NT2/D1 (cell line): ENCODE data around the gene MPIG6B.
A peak's percentile ranks its signal among the peaks of the same experiment; 100 is the strongest.

ENCODE experiments used
- DNase-seq: peaks from one replicate; pipeline ENCODE4 v3.0.0-alpha.2; 2011; ENCODE audit warnings: low read depth, low spot score
- H3K27me3 ChIP-seq: 2 replicates; pipeline ENCODE4 v1.6.0; 2011; ENCODE audit warnings: mild to moderate bottlenecking; ENCODE audit not compliant: insufficient read length, insufficient read depth
- H3K36me3 ChIP-seq: 2 replicates; pipeline ENCODE4 v1.6.1; 2011; ENCODE audit warnings: mild to moderate bottlenecking, low read length, mixed read lengths; ENCODE audit not compliant: insufficient read depth, insufficient read length
- H3K4me1 ChIP-seq: 2 replicates; pipeline ENCODE4 v1.5.1; 2011; ENCODE audit not compliant: insufficient read depth, insufficient read length
- H3K4me3 ChIP-seq: 2 replicates; pipeline ENCODE4 v1.5.1; 2011; ENCODE audit warnings: low read depth; ENCODE audit not compliant: insufficient read length
- H3K9ac ChIP-seq: 2 replicates; pipeline ENCODE4 v1.6.0; 2011; ENCODE audit warnings: low read depth; ENCODE audit not compliant: insufficient read length
- H3K9me3 ChIP-seq: 2 replicates; pipeline ENCODE4 v1.5.1; 2011; ENCODE audit warnings: mild to moderate bottlenecking, low read length; ENCODE audit not compliant: insufficient read depth
- SUZ12 ChIP-seq: IDR thresholded peaks from 2 replicates; pipeline ENCODE4 v1.6.1; 2011; ENCODE audit not compliant: insufficient read length, insufficient read depth; ENCODE audit errors: extremely low read depth
- YY1 ChIP-seq: IDR thresholded peaks from 2 replicates; pipeline ENCODE4 v1.6.1; 2011; ENCODE audit not compliant: insufficient read length, insufficient read depth
- ZNF274 ChIP-seq: IDR thresholded peaks from 2 replicates; pipeline ENCODE4 v1.6.1; 2011; ENCODE audit warnings: mild to moderate bottlenecking, low read depth, low read length

Gene MPIG6B

GRCh38 chr6:31736768-31737314 is 13.7 kb downstream of the MPIG6B start:
- peaks cover 2% of the 10 kb centered on the region for H3K4me1 ChIP-seq

DNA sequence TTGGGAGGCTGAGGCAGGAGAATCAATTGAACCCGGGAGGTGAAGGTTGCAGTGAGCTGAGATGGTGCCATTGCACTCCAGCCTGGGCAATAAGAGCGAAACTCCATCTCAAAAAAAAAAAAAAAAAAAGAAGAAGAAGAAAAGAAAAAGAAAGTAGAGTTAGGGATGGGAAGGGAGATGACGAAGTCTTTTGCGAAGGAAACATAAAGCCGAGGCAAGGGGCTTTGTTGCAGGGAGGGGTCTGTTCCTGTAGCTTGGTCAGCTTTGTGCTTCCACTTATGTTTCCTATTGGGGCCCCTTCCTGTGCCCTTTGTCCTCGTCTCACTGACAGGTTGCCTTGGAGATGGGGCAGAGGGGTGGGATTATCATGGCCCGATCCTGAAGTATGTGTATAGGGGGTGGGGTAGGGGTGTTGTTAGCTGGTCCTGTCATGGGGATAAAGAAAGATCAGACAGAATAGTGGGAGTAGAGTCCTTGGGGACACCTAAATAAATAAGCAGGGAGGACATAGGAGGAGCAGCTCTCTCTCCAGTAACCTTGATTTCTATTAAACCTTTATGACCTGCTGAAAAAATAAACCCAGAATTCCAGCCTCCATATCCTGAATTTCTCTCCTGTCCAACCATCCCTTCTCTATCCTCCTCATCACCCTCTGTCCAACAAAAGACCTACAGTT is 14.3 kb downstream of the MPIG6B start:
- no peak for DNase-seq
- TF ChIP-seq YY1 = no peak
- TF ChIP-seq ZNF274 = no peak
- no peak for TF ChIP-seq SUZ12

More at GRCh38 chr6:31736768-31737314, 13.7 kb downstream of the MPIG6B start:
- TF ChIP-seq SUZ12 = no peak
- peak overlapping the region; percentile 94 for H3K4me3 ChIP-seq
- H3K27me3 ChIP-seq = no peaks in the 10 kb centered on the region
- H3K9me3 ChIP-seq = no peaks in the 10 kb centered on the region
- H3K36me3 ChIP-seq = peaks cover 36% of the 10 kb centered on the region
- H3K9ac ChIP-seq = peak overlapping the region; percentile 37
- DNase-seq = no peak

DNA sequence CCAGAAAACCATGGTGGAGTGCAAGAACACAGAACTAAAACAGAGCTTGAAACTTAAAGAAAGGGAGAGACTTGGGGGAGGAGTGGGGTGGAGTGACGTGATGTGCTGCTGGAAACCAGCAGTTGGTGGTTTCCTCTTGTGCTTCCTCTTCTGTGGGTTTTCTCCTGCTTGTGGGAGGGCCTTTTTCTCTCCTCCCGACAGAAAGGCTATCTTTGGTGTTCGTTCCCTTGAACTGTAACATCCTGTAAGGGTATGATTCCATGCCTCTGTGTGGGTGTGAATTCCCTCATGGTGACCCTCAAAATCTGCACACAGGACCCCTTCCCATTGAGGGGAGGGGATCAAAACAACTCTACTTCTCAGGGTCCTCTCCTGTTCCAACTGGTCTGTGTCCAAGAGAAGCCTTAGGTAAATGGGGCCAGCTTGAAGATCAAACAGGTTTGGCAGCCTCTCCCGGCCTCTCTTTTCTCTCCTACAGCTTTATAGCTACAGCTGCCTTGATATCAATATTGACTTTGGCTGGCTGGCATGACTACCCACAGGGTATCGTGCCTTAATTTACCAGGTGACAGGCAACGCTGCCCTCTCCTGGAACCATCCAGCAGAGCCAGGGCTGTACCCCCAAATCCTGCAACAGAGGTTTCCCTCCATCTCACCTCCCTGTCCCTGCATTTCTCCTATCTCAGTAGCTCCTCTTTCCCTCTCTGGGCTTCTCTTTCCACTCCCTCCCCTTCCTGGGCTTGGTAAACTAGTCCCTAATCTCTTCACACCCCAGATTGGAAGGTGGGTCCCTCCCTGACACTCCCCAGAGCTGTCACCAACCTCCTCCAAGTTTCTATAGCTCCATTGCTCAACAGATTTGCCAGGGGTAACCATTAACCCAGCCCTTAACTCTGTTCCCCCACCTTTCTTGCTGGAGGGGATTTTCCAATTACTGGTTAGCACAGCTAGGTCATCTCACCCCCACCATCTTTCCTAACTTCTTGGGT is 15.1 kb downstream of the MPIG6B start:
- Histone ChIP-seq H3K36me3 (peaks cover 35% of the 10 kb centered on the region), H3K9me3 (no peaks in the 10 kb centered on the region), H3K4me1 (peaks cover 2% of the 10 kb centered on the region), H3K9ac (peak overlapping the region; percentile 61), H3K4me3 (no peak overlapping the region), H3K27me3 (no peaks in the 10 kb centered on the region)
- DNase-seq = no peak
- TF ChIP-seq ZNF274 (no peak), YY1 (no peak), SUZ12 (no peak)

More for the DNA sequence above, 14.3 kb downstream of the MPIG6B start:
- H3K4me1 ChIP-seq = peaks cover 2% of the 10 kb centered on the region
- H3K36me3 ChIP-seq = peaks cover 35% of the 10 kb centered on the region
- H3K9me3 ChIP-seq = no peaks in the 10 kb centered on the region
- H3K9ac ChIP-seq = no peak overlapping the region
- H3K27me3 ChIP-seq = no peaks in the 10 kb centered on the region
- no peak overlapping the region for H3K4me3 ChIP-seq

GRCh38 chr6:31739639-31740396 is 16.6 kb downstream of the MPIG6B start, which contains the start of gene MSH5:
Gene MSH5 (plus strand): TSS chr6:31740005. CDS start chr6:31740467, 462 bp downstream.
- peaks cover 35% of the 10 kb centered on the region for H3K36me3 ChIP-seq
- peak within 1 kb of the TSS; percentile 77 for H3K9ac ChIP-seq
- H3K4me3 ChIP-seq = peak within 1 kb of the TSS; percentile 64
- H3K9me3 ChIP-seq = no peaks in the 10 kb centered on the region
- DNase-seq = peak; percentile 94
- no peak for TF ChIP-seq SUZ12
- no peak for TF ChIP-seq YY1
- no peak for TF ChIP-seq ZNF274
- H3K27me3 ChIP-seq = no peaks in the 10 kb centered on the region
- peaks cover 2% of the 10 kb centered on the region for H3K4me1 ChIP-seq

GRCh38 chr6:31740397-31741223 is 17.4 kb downstream of the MPIG6B start:
- TF ChIP-seq YY1 (no peak), SUZ12 (no peak), ZNF274 (no peak)
- DNase-seq = no peak
- H3K27me3 ChIP-seq = no peaks in the 10 kb centered on the region
- peaks cover 35% of the 10 kb centered on the region for H3K36me3 ChIP-seq
- peak overlapping the region; percentile 76 for H3K9ac ChIP-seq
- H3K9me3 ChIP-seq = no peaks in the 10 kb centered on the region
- peaks cover 2% of the 10 kb centered on the region for H3K4me1 ChIP-seq
- peak overlapping the region; percentile 64 for H3K4me3 ChIP-seq

- H3K4me3 ChIP-seq = no peak overlapping the region
- DNase-seq = no peak
- no peaks in the 10 kb centered on the region for H3K9me3 ChIP-seq
- peaks cover 35% of the 10 kb centered on the region for H3K36me3 ChIP-seq
- TF ChIP-seq ZNF274 = no peak
- no peak for TF ChIP-seq SUZ12
- no peak for TF ChIP-seq YY1
- H3K9ac ChIP-seq = no peak overlapping the region
- H3K4me1 ChIP-seq = peaks cover under 1% of the 10 kb centered on the region
- no peaks in the 10 kb centered on the region for H3K27me3 ChIP-seq
Observed at GRCh38 chr6:31741815-31742214, 18.6 kb downstream of the MPIG6B start.
